A549 (cell line): ENCODE data around the gene ERMARD. TPM values are rescaled to one million over a fixed set of nuclear protein-coding genes. Genes with fewer than 3 reads are reported as not detected.

ENCODE experiments used
- ATAC-seq, 2 experiments: fragments of 200-7000 bp in 1 of 2; fragments of >200 bp in 1 of 2; cut with Nextera tagmentation in 1 of 2; cut with Tn5 transposase in 1 of 2; 3 replicates each; pipeline versions ENCODE4 v1.8.0 to v1.9.1; 2018 to 2020; ENCODE audit warnings: mild to moderate bottlenecking in 1 of 2, moderate library complexity in 1 of 2
- CTCF ChIA-PET: fragments of 300-600 bp; sonication (Branson Sonifier 250); formaldehyde crosslinking; extraction: SDS; loops from one replicate; lab custom pipeline; 2021; ENCODE audit warnings: antibody characterized with exemption, inconsistent platforms; lab: Yijun Ruan, JAX
- POLR2A ChIA-PET: fragments of 350-600 bp; formaldehyde crosslinking; extraction: SDS; loops from one replicate; lab custom pipeline; 2021; ENCODE audit warnings: antibody characterized with exemption, inconsistent platforms; lab: Yijun Ruan, JAX
- DNase-seq, 2 experiments: peaks; one replicate each; pipeline versions ENCODE4 v3.0.0 to v3.0.0-alpha.2; 2011 to 2016; ENCODE audit warnings: low read depth in 1 of 2, low spot score in 1 of 2
- FAIRE-seq: peaks from 2 replicates; lab custom pipeline; 2011; peaks lifted over from hg19 to GRCh38; lab: Jason Lieb, UNC
- H3K27ac ChIP-seq, 2 experiments: fragments of >200 bp; sonication (Bioruptor Twin); formaldehyde crosslinking; 3 replicates each; pipeline ENCODE4 v1.5.1; 2016 to 2017
- H3K4me1 ChIP-seq: fragments of >200 bp; sonication (Bioruptor Twin); formaldehyde crosslinking; 3 replicates; pipeline ENCODE4 v1.6.1; 2016
- H3K4me2 ChIP-seq: fragments of >200 bp; sonication (Bioruptor Twin); formaldehyde crosslinking; 3 replicates; pipeline ENCODE4 v1.6.1; 2016
- H3K4me3 ChIP-seq: fragments of >200 bp; sonication (Bioruptor Twin); formaldehyde crosslinking; 3 replicates; pipeline ENCODE4 v1.5.1; 2016
- H3K9me3 ChIP-seq: fragments of >200 bp; sonication (Bioruptor Twin); formaldehyde crosslinking; 3 replicates; pipeline ENCODE4 v1.6.1; 2016
- BHLHE40 ChIP-seq: IDR thresholded peaks from 2 replicates; pipeline ENCODE4 v1.6.1; 2012; ENCODE audit warnings: low read depth, low read length, inconsistent platforms
- CBX8 ChIP-seq: fragments of 200-600 bp; sonication (generic); IDR thresholded peaks from 2 replicates; pipeline ENCODE4 v1.6.1; 2016
- EHMT2 ChIP-seq: fragments of 200-600 bp; sonication (generic); IDR thresholded peaks from 2 replicates; pipeline ENCODE4 v1.6.1; 2016; ENCODE audit warnings: antibody characterized with exemption, low read depth, mild to moderate bottlenecking, moderate library complexity
- ELK1 ChIP-seq: fragments of 150-350 bp; IDR thresholded peaks from 2 replicates; pipeline ENCODE4 v1.6.1; 2014; ENCODE audit warnings: low read depth, mild to moderate bottlenecking, low read length
- EP300 ChIP-seq, 2 experiments: fragments of >200 bp; sonication (Bioruptor Twin); formaldehyde crosslinking; IDR thresholded peaks; 2 replicates in 1 of 2; 3 replicates in 1 of 2; pipeline ENCODE4 v1.6.1; 2016 to 2017
- ESRRA ChIP-seq: fragments of 150-350 bp; IDR thresholded peaks from 2 replicates; pipeline ENCODE4 v1.6.1; 2014; ENCODE audit warnings: mild to moderate bottlenecking, low read length, borderline replicate concordance
- FOSB ChIP-seq: fragments of 250-450 bp; sonication (Bioruptor Pico); IDR thresholded peaks from 2 replicates; pipeline ENCODE4 v1.5.0; 2020; ENCODE audit warnings: mild to moderate bottlenecking, moderate library complexity
- FOXS1 ChIP-seq: fragments of 250-450 bp; sonication (Bioruptor Pico); IDR thresholded peaks from 2 replicates; pipeline ENCODE4 v1.5.0; 2020; ENCODE audit warnings: mild to moderate bottlenecking, moderate library complexity
- HMGXB4 ChIP-seq: fragments of 250-450 bp; sonication (Bioruptor Pico); IDR thresholded peaks from 2 replicates; pipeline ENCODE4 v1.5.0; 2021; ENCODE audit warnings: mild to moderate bottlenecking, moderate library complexity, borderline replicate concordance
- JUN ChIP-seq, 2 experiments: fragments of >200 bp; sonication (Bioruptor Twin); formaldehyde crosslinking; IDR thresholded peaks; 2 replicates in 1 of 2; 3 replicates in 1 of 2; pipeline ENCODE4 v1.6.1; 2016 to 2017
- KDM1A ChIP-seq: fragments of 200-600 bp; sonication (generic); IDR thresholded peaks from 2 replicates; pipeline ENCODE4 v1.6.1; 2016; ENCODE audit warnings: low read depth, mild to moderate bottlenecking
- KDM5A ChIP-seq: fragments of 200-600 bp; sonication (generic); IDR thresholded peaks from 2 replicates; pipeline ENCODE4 v1.6.1; 2016; ENCODE audit warnings: antibody characterized with exemption, mild to moderate bottlenecking
- MAFK ChIP-seq: fragments of 450-650 bp; IDR thresholded peaks from 2 replicates; pipeline ENCODE4 v1.6.1; 2014; ENCODE audit not compliant: partially characterized antibody
- NR3C1 ChIP-seq: fragments of >200 bp; sonication (Bioruptor Twin); formaldehyde crosslinking; IDR thresholded peaks from 3 replicates; pipeline ENCODE4 v1.6.1; 2017
- PBX3 ChIP-seq: IDR thresholded peaks from 2 replicates; pipeline ENCODE4 v1.6.1; 2012
- RARB ChIP-seq: fragments of 250-450 bp; sonication (Bioruptor Pico); IDR thresholded peaks from 2 replicates; pipeline ENCODE4 v1.8.0; 2021; ENCODE audit warnings: mild to moderate bottlenecking, moderate library complexity
- REST ChIP-seq: fragments of 200-600 bp; sonication (generic); IDR thresholded peaks from 2 replicates; pipeline ENCODE4 v1.6.1; 2016; ENCODE audit warnings: antibody characterized with exemption, mild to moderate bottlenecking, moderate library complexity
- TFCP2L1 ChIP-seq: fragments of 250-450 bp; sonication (Bioruptor Pico); IDR thresholded peaks from 2 replicates; pipeline ENCODE4 v1.5.0; 2021; ENCODE audit warnings: mild to moderate bottlenecking
- USF2 ChIP-seq: fragments of 450-650 bp; IDR thresholded peaks from 2 replicates; pipeline ENCODE4 v1.6.1; 2014; ENCODE audit warnings: antibody characterized with exemption
- ZC3H11A ChIP-seq: fragments of 450-650 bp; IDR thresholded peaks from 2 replicates; pipeline ENCODE4 v1.6.1; 2014; ENCODE audit warnings: antibody characterized with exemption, mild to moderate bottlenecking
- WGBS: methylation state at CpG from one replicate; pipeline ENCODE4 v1.1.6; 2017; ENCODE audit errors: missing lambda C conversion rate; 5-methylcytosine and 5-hydroxymethylcytosine counted together
- polyA plus RNA-seq, 4 experiments: library from polyadenylated mRNA; depleted of rRNA in 3 of 4; stranded (reverse); fragments of >200 nt; fragmentation: RNase III in 1 of 4; extraction: RNeasy Plus Mini Kit Qiagen cat#74134 plus additional on column Dnase treatment in 1 of 4; gene quantifications; 2 replicates in 3 of 4; 3 replicates in 1 of 4; pipeline ENCODE4 v1.2.3, GENCODE V29; 2011 to 2017

The ERMARD gene
- polyA plus RNA-seq, 2 of the 4 experiments (the other 2 are of a cell fraction) = 8.5 to 22.5 TPM

GRCh38 chr6:169714595-169714994 lies 36.8 kb upstream of the ERMARD start:
- POLR2A ChIA-PET = no interaction called here

GRCh38 chr6:169719117-169719516 lies 32.3 kb upstream of the ERMARD start:
- DNase-seq = no peak
- Histone ChIP-seq H3K9me3 (no peaks in the 10 kb centered on the region), H3K4me3 (no peak overlapping the region), H3K27ac (no peak overlapping the region), H3K4me2 (0 out of 3 replicates have a peak overlapping the region, but pooled peaks have one; percentile 9), H3K4me1 (peaks cover 23% of the 10 kb centered on the region)
- ATAC-seq = no peak
- ChIA-PET CTCF (no interaction called here), POLR2A (no interaction called here)
- FAIRE-seq = no peak
- WGBS = 88% methylated on average over 4 of the region's 4 CpGs
- TF ChIP-seq NR3C1 (no peak), HMGXB4 (CRISPR knock-in tag) (no peak), USF2 (no peak), KDM1A (no peak), FOXS1 (CRISPR knock-in tag) (no peak), RARB (CRISPR knock-in tag) (no peak), FOSB (CRISPR knock-in tag) (no peak), EHMT2 (no peak), ELK1 (no peak), REST (no peak), MAFK (no peak), KDM5A (no peak), TFCP2L1 (no peak), PBX3 (no peak), BHLHE40 (no peak)

More at GRCh38 chr6:169714595-169714994, 36.8 kb upstream of the ERMARD start:
- no peak for DNase-seq
- H3K4me2 ChIP-seq = no peak overlapping the region
- ATAC-seq = no peak
- H3K9me3 ChIP-seq = no peaks in the 10 kb centered on the region
- no peak overlapping the region for H3K27ac ChIP-seq
- no peak overlapping the region for H3K4me3 ChIP-seq
- CTCF ChIA-PET = interaction anchor here (0.6 kb wide), 1 partner anchor 818 kb away, joined by 3 read pairs; no protein-coding TSS in a partner anchor
- 0 out of 3 replicates have a peak, but pooled peaks cover 6% of the 10 kb centered on the region for H3K4me1 ChIP-seq
- no peak for FAIRE-seq
- TF ChIP-seq ZC3H11A (no peak), JUN (IDR thresholded peaks at IDR 0.05) (no peak), RARB (CRISPR knock-in tag) (no peak), CBX8 (no peak), EP300 (IDR thresholded peaks at IDR 0.05) (no peak), ESRRA (no peak), NR3C1 (no peak)
- 90% methylated on average over 9 of the region's 9 CpGs for WGBS
